ENCODE data around the gene RABEP1. TPM values are rescaled to one million over a fixed set of nuclear protein-coding genes. Genes with fewer than 3 reads are reported as not detected.

RABEP1 gene
- total and polyA plus RNA-seq, 9 of the 15 experiments (the other 6 are each of a cell fraction or from before 2014, with no cell fraction given) = 8.2 to 38.9 (median 30.3) TPM

DNA sequence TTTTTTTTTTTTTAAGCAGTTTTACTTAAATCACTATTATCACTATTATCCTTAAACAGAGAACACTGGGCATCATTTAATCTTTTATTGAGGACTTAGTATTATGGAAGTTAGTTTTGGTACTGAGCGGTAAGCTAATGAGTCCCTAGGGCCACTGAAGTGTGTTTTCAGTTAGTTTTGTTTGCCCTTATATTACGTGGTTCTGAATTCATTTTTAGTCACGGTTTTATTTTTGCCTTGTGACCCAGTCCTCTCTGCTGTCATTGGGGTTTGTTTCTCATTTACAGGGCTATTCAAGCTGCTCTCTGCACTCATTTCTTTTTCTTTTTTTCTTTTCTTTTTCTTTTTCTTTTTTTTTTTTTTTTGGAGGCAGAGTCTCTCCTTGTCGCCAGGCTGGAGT, 17.3 kb downstream of the RABEP1 start:
- Histone ChIP-seq H3K27me3 (ENCODE audit: control insufficient read depth in 2 of 2, insufficient read depth in 2 of 2, low read length in 2 of 2) (no peaks in the 10 kb centered on the region), H3K4me1 (replicated peaks in 1 of 2; ENCODE audit: control insufficient read depth in 2 of 2, insufficient read depth in 2 of 2, low read length in 2 of 2) (no peaks in the 10 kb centered on the region), H3K4me3 (no peak overlapping the region), H3K9me3 (replicated peaks; ENCODE audit: control insufficient read depth, insufficient read depth, low read depth, low read length) (no peaks in the 10 kb centered on the region), H3K27ac (ENCODE audit: extremely low read depth, low read depth, low read length) (no peak overlapping the region), H2AFZ (ENCODE audit: low read depth, low read length) (no peak overlapping the region), H3K4me2 (ENCODE audit: insufficient read depth, low read length) (no peak overlapping the region), H3K9ac (ENCODE audit: insufficient read depth in 1 of 2, low read depth in 2 of 2, low read length in 2 of 2) (no peak overlapping the region), H3K79me2 (ENCODE audit: control insufficient read depth, insufficient read depth, low read length) (peaks cover 80% of the 10 kb centered on the region), H3K9me1 (ENCODE audit: control insufficient read depth, insufficient read depth, low read length) (no peaks in the 10 kb centered on the region), H3K36me3 (ENCODE audit: control insufficient read depth, insufficient read depth, low read length) (peaks cover 28% of the 10 kb centered on the region; the same call in 2 of the 3 replicates), H4K20me1 (replicated peaks; ENCODE audit: control insufficient read depth, insufficient read depth, low read length) (no peaks in the 10 kb centered on the region)
- BruUV-seq (replicated peaks) = no TSS peak
- ChIA-PET POLR2A (no interaction called here), CTCF (ENCODE audit: low intra/inter-chr PET ratio) (no interaction called here)
- DNase-seq (ENCODE audit: extremely low read depth in 1 of 4, low spot score in 3 of 4) = no peak
- 97% methylated on average over 3 of the region's 4 CpGs for WGBS (ENCODE audit: insufficient coverage, low coverage, missing lambda C conversion rate)
- intact Hi-C loops (cut with micrococcal nuclease) (no loop called here), in situ Hi-C loops (cut with MboI) (no loop called here)
- ATAC-seq = no peak
- TF ChIP-seq SUPT5H (IDR thresholded peaks at IDR 0.05) (no peak), ZNF212 (CRISPR knock-in tag; IDR thresholded peaks at IDR 0.05) (no peak), RUNX1 (IDR thresholded peaks at IDR 0.05; ENCODE audit: low read depth) (no peak)
- FAIRE-seq = no peak

DNA sequence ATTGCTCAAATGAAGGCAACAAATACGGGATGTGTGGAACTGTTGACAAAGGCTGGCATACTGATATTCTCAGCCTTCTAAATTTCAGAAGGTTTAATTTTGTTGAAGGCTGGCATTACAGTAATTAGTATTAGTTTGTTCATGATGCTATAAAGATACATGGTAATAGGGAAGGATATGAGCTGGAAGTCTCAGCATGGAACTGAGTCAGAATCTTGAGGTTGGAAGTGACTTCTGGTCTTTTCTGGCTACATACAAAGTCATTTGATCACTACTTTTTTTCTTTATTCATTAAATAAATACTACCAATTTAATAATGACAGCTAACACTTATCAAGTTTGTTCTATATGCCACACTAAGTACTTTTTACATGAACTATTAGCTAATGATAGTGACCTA, 22.6 kb downstream of the RABEP1 start:
- ChIA-PET CTCF (ENCODE audit: low intra/inter-chr PET ratio) (no interaction called here), POLR2A (interaction anchor here (0.5 kb wide), 1 partner anchor 454 kb away, joined by 3 read pairs; no protein-coding TSS in a partner anchor)
- no peaks in the 10 kb centered on the region for H3K27me3 ChIP-seq (ENCODE audit: control insufficient read depth in 2 of 2, insufficient read depth in 2 of 2, low read length in 2 of 2)
- H3K4me1 ChIP-seq (replicated peaks in 1 of 2; ENCODE audit: control insufficient read depth in 2 of 2, insufficient read depth in 2 of 2, low read length in 2 of 2) = no peaks in the 10 kb centered on the region
- in situ Hi-C loops (cut with MboI) (no loop called here), intact Hi-C loops (cut with micrococcal nuclease) (no loop called here)
- H3K79me2 ChIP-seq (ENCODE audit: control insufficient read depth, insufficient read depth, low read length) = peaks cover 68% of the 10 kb centered on the region
- BruUV-seq (replicated peaks) = no TSS peak
- H3K9ac ChIP-seq (ENCODE audit: insufficient read depth in 1 of 2, low read depth in 2 of 2, low read length in 2 of 2) = no peak overlapping the region
- H3K9me1 ChIP-seq (ENCODE audit: control insufficient read depth, insufficient read depth, low read length) = no peaks in the 10 kb centered on the region
- no peaks in the 10 kb centered on the region for H4K20me1 ChIP-seq (replicated peaks; ENCODE audit: control insufficient read depth, insufficient read depth, low read length)
- ATAC-seq (no peak), FAIRE-seq (no peak), DNase-seq (ENCODE audit: extremely low read depth in 1 of 4, low spot score in 3 of 4) (no peak)
- H3K4me2 ChIP-seq (ENCODE audit: insufficient read depth, low read length) = no peak overlapping the region
- no peak overlapping the region for H3K27ac ChIP-seq (ENCODE audit: extremely low read depth, low read depth, low read length)
- peaks cover 17% of the 10 kb centered on the region; the same call in 2 of the 3 replicates for H3K36me3 ChIP-seq (ENCODE audit: control insufficient read depth, insufficient read depth, low read length)
- no peak overlapping the region for H2AFZ ChIP-seq (ENCODE audit: low read depth, low read length)
- WGBS (ENCODE audit: insufficient coverage, low coverage, missing lambda C conversion rate) = 100% methylated on average over 1 of the region's 1 CpG
- no peak overlapping the region for H3K4me3 ChIP-seq
- no peak for TF ChIP-seq PURB (CRISPR knock-in tag; IDR thresholded peaks at IDR 0.05; ENCODE audit: low read depth)
- TF ChIP-seq NFE2L1 (tag; IDR thresholded peaks at IDR 0.05; ENCODE audit: borderline replicate concordance, low read depth) = no peak
- TF ChIP-seq NR1H2 (CRISPR knock-in tag; IDR thresholded peaks at IDR 0.05) = no peak
- TF ChIP-seq MTF1 (CRISPR knock-in tag; IDR thresholded peaks at IDR 0.05; ENCODE audit: borderline replicate concordance) = no peak
- H3K9me3 ChIP-seq (replicated peaks; ENCODE audit: control insufficient read depth, insufficient read depth, low read depth, low read length) = no peaks in the 10 kb centered on the region

Measured in K562 (cell line).